H9 (cell line): ENCODE data around the gene MRTFB. TPM values are rescaled to one million over a fixed set of nuclear protein-coding genes. Genes with fewer than 3 reads are reported as not detected.

ENCODE experiments used
- DNase-seq: peaks from one replicate; pipeline ENCODE4 v3.0.0-alpha.2; 2017
- H2AFZ ChIP-seq: one replicate; pipeline ENCODE4 v1.6.1; 2013; ENCODE audit warnings: mild to moderate bottlenecking, low read length, control low read depth, moderate library complexity
- H2AK5ac ChIP-seq: 2 replicates; pipeline ENCODE4 v1.6.1; 2013; ENCODE audit warnings: low read length, control low read depth, mixed read lengths; ENCODE audit not compliant: insufficient read length
- H2BK120ac ChIP-seq: one replicate; pipeline ENCODE4 v1.6.1; 2013; ENCODE audit warnings: low read depth, mild to moderate bottlenecking, low read length, control low read depth, inconsistent platforms; ENCODE audit not compliant: poor library complexity, severe bottlenecking
- H2BK12ac ChIP-seq: 2 replicates; pipeline ENCODE4 v1.6.1; 2013; ENCODE audit warnings: low read length, control low read depth, mixed read lengths, low read depth; ENCODE audit not compliant: insufficient read length
- H2BK15ac ChIP-seq: 2 replicates; pipeline ENCODE4 v1.6.1; 2013; ENCODE audit warnings: low read depth, low read length, control low read depth
- H2BK20ac ChIP-seq: one replicate; pipeline ENCODE4 v1.6.1; 2013; ENCODE audit warnings: low read depth, mild to moderate bottlenecking, low read length, control low read depth, inconsistent platforms; ENCODE audit not compliant: poor library complexity, severe bottlenecking
- H2BK5ac ChIP-seq: 2 replicates; pipeline ENCODE4 v1.6.1; 2013; ENCODE audit warnings: low read length, control low read depth, mixed read lengths; ENCODE audit not compliant: insufficient read length
- H3K14ac ChIP-seq: 2 replicates; pipeline ENCODE4 v1.6.1; 2013; ENCODE audit warnings: low read length, control low read depth; ENCODE audit not compliant: insufficient read depth
- H3K18ac ChIP-seq: 2 replicates; pipeline ENCODE4 v1.6.1; 2013; ENCODE audit warnings: low read depth, mild to moderate bottlenecking, mixed read lengths, low read length, control low read depth; ENCODE audit not compliant: insufficient read length
- H3K23ac ChIP-seq: 2 replicates; pipeline ENCODE4 v1.6.1; 2013; ENCODE audit warnings: low read length, control low read depth, mixed read lengths, low read depth; ENCODE audit not compliant: insufficient read length
- H3K23me2 ChIP-seq: 2 replicates; pipeline ENCODE4 v1.6.1; 2013; ENCODE audit warnings: low read depth, mild to moderate bottlenecking, mixed read lengths, low read length, control low read depth; ENCODE audit not compliant: insufficient read length, poor library complexity, severe bottlenecking
- H3K27ac ChIP-seq: 2 replicates; pipeline ENCODE4 v1.5.1; 2013; ENCODE audit warnings: low read length, control low read depth, mixed read lengths, low read depth; ENCODE audit not compliant: insufficient read length
- H3K27me3 ChIP-seq: 2 replicates; pipeline ENCODE4 v1.6.1; 2013; ENCODE audit warnings: low read length, control low read depth, inconsistent platforms; ENCODE audit not compliant: insufficient read depth
- H3K4ac ChIP-seq: 2 replicates; pipeline ENCODE4 v1.6.1; 2013; ENCODE audit warnings: low read depth, mild to moderate bottlenecking, control low read depth, inconsistent platforms, low read length, moderate library complexity
- H3K4me1 ChIP-seq: 2 replicates; pipeline ENCODE4 v1.6.1; 2013; ENCODE audit warnings: low read length, control low read depth, inconsistent platforms; ENCODE audit not compliant: insufficient read depth
- H3K4me2 ChIP-seq: 2 replicates; pipeline ENCODE4 v1.6.1; 2013; ENCODE audit warnings: low read length, control low read depth, mixed read lengths; ENCODE audit not compliant: insufficient read length, insufficient read depth
- H3K56ac ChIP-seq: 2 replicates; pipeline ENCODE4 v1.6.1; 2013; ENCODE audit warnings: low read depth, mild to moderate bottlenecking, mixed read lengths, low read length, control low read depth; ENCODE audit not compliant: insufficient read length
- H3K79me1 ChIP-seq: 2 replicates; pipeline ENCODE4 v1.6.1; 2013; ENCODE audit warnings: low read depth, mild to moderate bottlenecking, moderate library complexity, low read length, control low read depth, inconsistent platforms; ENCODE audit not compliant: insufficient read depth, poor library complexity, severe bottlenecking
- H3K79me2 ChIP-seq: 2 replicates; pipeline ENCODE4 v1.6.1; 2013; ENCODE audit warnings: low read length, control low read depth, inconsistent platforms; ENCODE audit not compliant: insufficient read depth
- H3K9ac ChIP-seq: 2 replicates; pipeline ENCODE4 v1.6.1; 2013; ENCODE audit warnings: low read length, control low read depth, mixed read lengths; ENCODE audit not compliant: insufficient read length; ENCODE audit errors: extremely low read depth
- H3K9me3 ChIP-seq: one replicate; pipeline ENCODE4 v1.6.1; 2013; ENCODE audit warnings: low read depth, low read length, inconsistent platforms; ENCODE audit not compliant: control insufficient read depth
- H3T11ph ChIP-seq: one replicate; pipeline ENCODE4 v1.6.1; 2013; ENCODE audit warnings: mild to moderate bottlenecking, low read length, control low read depth, inconsistent platforms
- H4K20me1 ChIP-seq: one replicate; pipeline ENCODE4 v1.6.1; 2013; ENCODE audit not compliant: control insufficient read depth, insufficient read length, insufficient read depth
- H4K5ac ChIP-seq: 2 replicates; pipeline ENCODE4 v1.6.1; 2013; ENCODE audit warnings: low read depth, mild to moderate bottlenecking, mixed read lengths, low read length, control low read depth; ENCODE audit not compliant: insufficient read length
- H4K8ac ChIP-seq: replicated peaks from 2 replicates; pipeline ENCODE4 v1.6.1; 2013; ENCODE audit warnings: low read length, control low read depth, mixed read lengths, low read depth; ENCODE audit not compliant: insufficient read length
- H4K91ac ChIP-seq: 2 replicates; pipeline ENCODE4 v1.6.1; 2013; ENCODE audit warnings: low read depth, mild to moderate bottlenecking, moderate library complexity, mixed read lengths, low read length, control low read depth; ENCODE audit not compliant: insufficient read length
- H3K27ac Mint-ChIP-seq, 3 experiments: 2 replicates in 2 of 3; 3 replicates in 1 of 3; pipeline ENCODE4 v1.8.0; 2020 to 2021; ENCODE audit warnings: mixed read lengths in 3 of 3, mild to moderate bottlenecking in 1 of 3, moderate library complexity in 1 of 3
- H3K27me3 Mint-ChIP-seq: 2 replicates; pipeline ENCODE4 v1.8.0; 2021; ENCODE audit warnings: low read depth, mild to moderate bottlenecking, moderate library complexity, mixed read lengths
- H3K36me3 Mint-ChIP-seq, 3 experiments: 2 replicates in 2 of 3; 3 replicates in 1 of 3; pipeline ENCODE4 v1.8.0; 2020 to 2021; ENCODE audit warnings: low read depth in 3 of 3, mixed read lengths in 3 of 3; ENCODE audit not compliant: insufficient read depth in 1 of 3
- H3K4me1 Mint-ChIP-seq, 2 experiments: 2 replicates each; pipeline ENCODE4 v1.8.0; 2020; ENCODE audit warnings: mixed read lengths in 2 of 2
- H3K4me3 Mint-ChIP-seq, 2 experiments: 2 replicates in 1 of 2; 3 replicates in 1 of 2; pipeline ENCODE4 v1.8.0; 2020 to 2021; ENCODE audit warnings: mild to moderate bottlenecking in 2 of 2, mixed read lengths in 2 of 2, moderate library complexity in 1 of 2
- H3K9me3 Mint-ChIP-seq, 2 experiments: 2 replicates in 1 of 2; 3 replicates in 1 of 2; pipeline ENCODE4 v1.8.0; 2020; ENCODE audit warnings: mild to moderate bottlenecking in 2 of 2, mixed read lengths in 2 of 2, moderate library complexity in 1 of 2
- WGBS: extraction: QIAGEN DNeasy Blood & Tissue Kit; methylation state at CpG from one replicate; pipeline ENCODE4 v1.1.7; 2013; ENCODE audit warnings: missing lambda C conversion rate, low lambda C conversion rate, mixed read lengths; ENCODE audit not compliant: insufficient read length; ENCODE audit errors: extremely low coverage; 5-methylcytosine and 5-hydroxymethylcytosine counted together
- total RNA-seq: library from RNA; stranded (reverse); gene quantifications from 2 replicates; pipeline ENCODE4 v1.2.1, GENCODE V29; 2021
- TF ChIP-seq, protein P1 (sequence below): fragments of 200-600 bp; sonication (generic); conservative IDR thresholded peaks from 3 replicates; pipeline ENCODE4 v1.8.0; 2021; ENCODE audit warnings: antibody characterized with exemption, mild to moderate bottlenecking

MRTFB gene
- total RNA-seq, 1 experiment from 2014 or later = 29.9 TPM

DNA sequence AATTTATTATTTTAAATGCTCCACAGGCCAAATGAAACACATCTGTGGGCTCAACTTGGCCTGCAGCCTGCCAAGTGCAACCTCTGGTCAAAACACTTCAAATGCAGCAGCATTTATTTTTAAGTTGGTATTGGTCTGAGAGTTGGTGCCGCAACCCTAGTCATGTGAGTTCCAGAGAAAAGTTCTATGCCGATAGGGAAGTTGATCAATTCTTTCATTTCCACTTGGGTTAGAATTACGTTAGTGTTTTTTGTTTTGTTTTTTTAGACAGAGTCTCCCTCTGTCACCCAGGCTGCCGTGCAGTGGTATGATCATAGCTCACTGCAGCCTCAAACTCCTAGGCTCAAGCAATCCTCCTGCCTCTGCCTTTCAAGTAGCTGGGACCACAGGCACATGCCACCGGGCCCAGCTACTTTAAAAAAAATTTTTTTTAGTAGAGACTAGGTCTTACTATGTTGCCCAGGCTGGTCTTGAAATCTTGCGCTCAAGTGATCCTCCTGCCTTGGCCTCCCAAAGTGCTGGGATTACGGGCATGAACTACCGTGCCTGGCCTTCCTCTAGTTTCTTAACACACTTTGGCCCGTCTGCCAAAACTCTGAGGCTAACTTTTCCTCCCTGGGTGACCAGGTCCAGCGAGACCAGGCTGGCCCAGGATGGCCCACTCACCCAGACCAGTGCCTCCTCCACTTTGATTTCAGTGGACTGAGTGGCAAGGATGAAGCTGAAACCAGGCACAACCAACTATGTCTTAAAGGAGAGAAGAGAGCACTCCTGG, 221.1 kb downstream of the MRTFB start:
- H3K56ac ChIP-seq = no peak overlapping the region
- Mint-ChIP-seq H3K27ac (no peak overlapping the region), H3K4me1 (peaks cover 0 to 2% of the 10 kb centered on the region in 2 experiments; a peak in 1 of 4 replicates), H3K27me3 (peaks cover 5% of the 10 kb centered on the region; the same call in 1 of the 2 replicates), H3K9me3 (peaks cover 4 to 6% of the 10 kb centered on the region in 2 experiments), H3K4me3 (no peak overlapping the region), H3K36me3 (peaks cover 0 to 5% (median 2%) of the 10 kb centered on the region in 3 experiments; a peak in 5 of 7 replicates)
- no peak overlapping the region for H3T11ph ChIP-seq
- no peak overlapping the region for H2BK15ac ChIP-seq
- WGBS = no CpG with 5 or more reads among the region's 10 CpGs
- H3K9me3 ChIP-seq = no peaks in the 10 kb centered on the region
- TF ChIP-seq, protein P1, sequence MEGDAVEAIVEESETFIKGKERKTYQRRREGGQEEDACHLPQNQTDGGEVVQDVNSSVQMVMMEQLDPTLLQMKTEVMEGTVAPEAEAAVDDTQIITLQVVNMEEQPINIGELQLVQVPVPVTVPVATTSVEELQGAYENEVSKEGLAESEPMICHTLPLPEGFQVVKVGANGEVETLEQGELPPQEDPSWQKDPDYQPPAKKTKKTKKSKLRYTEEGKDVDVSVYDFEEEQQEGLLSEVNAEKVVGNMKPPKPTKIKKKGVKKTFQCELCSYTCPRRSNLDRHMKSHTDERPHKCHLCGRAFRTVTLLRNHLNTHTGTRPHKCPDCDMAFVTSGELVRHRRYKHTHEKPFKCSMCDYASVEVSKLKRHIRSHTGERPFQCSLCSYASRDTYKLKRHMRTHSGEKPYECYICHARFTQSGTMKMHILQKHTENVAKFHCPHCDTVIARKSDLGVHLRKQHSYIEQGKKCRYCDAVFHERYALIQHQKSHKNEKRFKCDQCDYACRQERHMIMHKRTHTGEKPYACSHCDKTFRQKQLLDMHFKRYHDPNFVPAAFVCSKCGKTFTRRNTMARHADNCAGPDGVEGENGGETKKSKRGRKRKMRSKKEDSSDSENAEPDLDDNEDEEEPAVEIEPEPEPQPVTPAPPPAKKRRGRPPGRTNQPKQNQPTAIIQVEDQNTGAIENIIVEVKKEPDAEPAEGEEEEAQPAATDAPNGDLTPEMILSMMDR = no peak
- no peak for DNase-seq
- H3K79me2 ChIP-seq = no peaks in the 10 kb centered on the region
- H2BK5ac ChIP-seq = no peak overlapping the region
- H2BK120ac ChIP-seq = no peak overlapping the region
- H3K18ac ChIP-seq = no peak overlapping the region
- no peak overlapping the region for H4K91ac ChIP-seq
- no peak overlapping the region for H2BK20ac ChIP-seq
- no peak overlapping the region for H4K5ac ChIP-seq
- no peak overlapping the region for H3K9ac ChIP-seq
- no peak overlapping the region for H3K27ac ChIP-seq
- H2BK12ac ChIP-seq = no peak overlapping the region
- no peak overlapping the region for H3K14ac ChIP-seq
- H3K4me2 ChIP-seq = no peak overlapping the region
- H4K20me1 ChIP-seq = no peaks in the 10 kb centered on the region
- no peaks in the 10 kb centered on the region for H3K4me1 ChIP-seq
- no peak overlapping the region for H2AFZ ChIP-seq
- H2AK5ac ChIP-seq = no peak overlapping the region
- no peak overlapping the region for H3K4ac ChIP-seq
- H3K79me1 ChIP-seq = no peaks in the 10 kb centered on the region
- no peaks in the 10 kb centered on the region for H3K27me3 ChIP-seq
- no peak overlapping the region for H3K23ac ChIP-seq
- H4K8ac ChIP-seq = no peak overlapping the region
- H3K23me2 ChIP-seq = no peaks in the 10 kb centered on the region
